ENCODE results near the gene MYEOV.

DNA sequence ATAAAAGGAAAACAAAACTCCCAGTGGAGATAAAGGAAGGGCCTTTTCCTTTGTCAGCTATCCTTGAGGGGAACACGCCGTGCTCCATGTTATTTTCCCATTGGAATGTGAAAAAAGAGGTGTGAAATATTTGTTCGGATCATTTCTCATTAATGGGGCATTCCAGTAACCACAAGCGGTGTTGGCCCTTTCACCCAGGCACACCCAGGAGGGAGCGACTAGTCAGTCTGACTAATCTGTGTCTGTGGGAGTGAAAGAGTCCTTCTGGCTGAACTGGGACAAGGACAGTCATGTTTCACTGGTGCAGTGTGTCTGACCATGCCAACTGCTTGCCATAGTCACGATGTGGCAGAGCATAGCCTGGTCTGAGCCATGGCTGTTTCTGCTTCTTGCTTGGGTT lies 13.0 kb upstream of the MYEOV start:
- TF ChIP-seq CTCF (IDR thresholded peaks at IDR 0.05; ENCODE audit: low read depth, low read length) (no peak), EZH2phosphoT487 (IDR thresholded peaks at IDR 0.05; ENCODE audit: low read depth) (no peak)

Data from OCI-LY3 (cell line).